ENCODE measurements around the gene CCN2.
"Not testable (repeated sequence)": the region's sequence is repeated elsewhere in the genome, so short reads cannot be mapped to it uniquely, and the experiment has no call there.

The CCN2 gene

GRCh38 chr6:131908787-131909186, 42.4 kb downstream of the CCN2 start:
- not testable (repeated sequence) for DNase-seq

GRCh38 chr6:131903734-131904133, 47.4 kb downstream of the CCN2 start:
- DNase-seq = not testable (repeated sequence)

- DNase-seq = not testable (repeated sequence)
These were observed 49.8 kb downstream of the CCN2 start for GRCh38 chr6:131901326-131901873.

GRCh38 chr6:131900231-131900630, 50.9 kb downstream of the CCN2 start:
- DNase-seq = no peak

GRCh38 chr6:131898718-131899117, 52.5 kb downstream of the CCN2 start:
- DNase-seq = no peak
